HG03354 (cell line): ENCODE measurements around the gene CD8A.
"Not testable (repeated sequence)": the region's sequence is repeated elsewhere in the genome, so short reads cannot be mapped to it uniquely, and the experiment has no call there.

Experiments used
- ATAC-seq: cut with Tn5 transposase; IDR thresholded peaks from one replicate; pipeline ENCODE4 v1.9.1; 2021; ENCODE audit warnings: mild to moderate bottlenecking; ENCODE audit not compliant: unreplicated experiment, poor library complexity, severe bottlenecking

CD8A gene

GRCh38 chr2:86746939-86747338 is 43.8 kb downstream of the CD8A start:
- no peak for ATAC-seq

DNA sequence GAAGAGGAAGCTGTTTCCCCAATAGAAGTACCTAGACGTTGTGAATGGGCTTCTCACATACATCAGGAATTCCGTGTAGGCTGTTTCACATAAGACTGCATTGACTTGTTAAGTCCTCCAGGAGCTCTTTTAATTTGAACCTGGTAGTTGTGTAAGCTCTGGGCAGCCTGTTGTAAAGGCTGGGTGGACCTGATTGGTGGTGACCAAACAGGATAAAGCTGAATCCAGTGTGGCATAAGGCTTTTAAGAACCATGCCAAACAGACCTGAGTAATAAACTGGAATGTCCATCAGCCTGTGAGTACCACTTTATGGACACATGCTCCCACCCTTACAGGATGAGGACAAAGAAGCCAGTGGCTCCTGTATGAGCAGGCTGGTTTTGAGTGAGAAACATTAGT is 46.6 kb downstream of the CD8A start:
- ATAC-seq, result no peak

DNA sequence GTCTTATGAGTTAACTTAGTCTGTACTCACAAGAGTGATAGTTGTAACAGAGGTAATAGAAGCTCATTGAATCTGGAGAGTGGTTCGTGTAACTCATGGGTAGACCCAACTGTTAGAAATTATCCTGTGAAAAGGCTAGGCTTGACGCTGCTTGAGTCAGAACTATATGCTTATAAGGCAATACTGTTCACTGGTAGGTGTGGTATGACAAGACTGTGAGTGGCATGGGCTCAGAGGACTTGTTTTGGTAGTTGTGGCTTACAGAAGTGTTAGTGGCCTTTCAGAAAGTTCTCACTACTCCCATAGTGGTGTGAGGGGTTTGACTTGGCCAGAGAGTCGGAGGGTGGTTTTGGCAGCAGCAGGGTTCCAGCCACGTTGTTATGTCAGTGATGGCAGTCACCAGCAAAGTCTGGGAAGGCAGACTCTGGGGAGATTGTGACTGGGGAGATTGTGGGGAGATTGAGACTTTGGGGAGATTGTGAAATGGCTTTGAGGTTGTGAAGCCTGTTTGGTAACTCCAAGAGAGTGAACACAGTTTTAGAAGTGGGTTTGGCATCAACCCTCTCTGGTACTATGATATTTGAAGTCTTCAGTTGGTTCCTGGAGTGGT is 48.7 kb downstream of the CD8A start:
- ATAC-seq, result not testable (repeated sequence)

- not testable (repeated sequence) for ATAC-seq
Measured at GRCh38 chr2:86739889-86740288, 50.8 kb downstream of the CD8A start.

- not testable (repeated sequence) for ATAC-seq
Measured at GRCh38 chr2:86739485-86739884, 51.2 kb downstream of the CD8A start.

DNA sequence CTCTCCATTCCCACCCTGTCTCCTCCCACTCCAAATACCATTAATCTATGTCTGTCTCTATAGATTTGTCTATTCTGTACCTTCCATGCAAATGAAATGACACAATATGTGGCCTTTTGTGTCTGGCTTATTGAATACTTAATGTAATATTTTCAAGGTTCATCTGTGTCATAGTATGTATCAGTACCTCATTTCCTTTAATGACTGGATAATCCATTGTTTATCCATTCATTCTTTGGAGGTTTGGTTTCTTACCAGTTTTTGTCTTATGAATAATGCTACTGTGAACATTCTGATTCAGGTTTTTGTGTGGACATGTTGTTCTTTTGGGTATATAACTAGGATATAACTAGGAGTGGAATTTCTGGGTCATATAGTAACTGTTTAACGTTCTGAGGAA is 55.8 kb downstream of the CD8A start:
- ATAC-seq, result not testable (repeated sequence)
